AG04450 (cell line): ENCODE results near the gene IAPP. TPM values are rescaled to one million over a fixed set of nuclear protein-coding genes. Genes with fewer than 3 reads are reported as not detected.
"Not testable (repeated sequence)": the region's sequence is repeated elsewhere in the genome, so short reads cannot be mapped to it uniquely, and the experiment has no call there.

Experiments used
- CTCF ChIA-PET: fragments of 300-600, 350-600 bp; formaldehyde crosslinking; extraction: SDS; loops from one replicate; lab custom pipeline; 2022; ENCODE audit warnings: antibody characterized with exemption, inconsistent platforms; lab: Charles Lee
- POLR2A ChIA-PET: fragments of 350-600 bp; formaldehyde crosslinking; extraction: SDS; loops from one replicate; lab custom pipeline; 2021; ENCODE audit warnings: antibody characterized with exemption, inconsistent platforms; lab: Yijun Ruan, JAX
- DNase-seq: peaks from one replicate; pipeline ENCODE4 v3.0.0-alpha.2; 2011; ENCODE audit warnings: low read depth, low spot score
- H3K27ac ChIP-seq: one replicate; pipeline ENCODE4 v1.5.1; 2012; ENCODE audit warnings: low read depth, low read length, control low read depth
- H3K27me3 ChIP-seq: one replicate; pipeline ENCODE4 v1.6.0; 2012; ENCODE audit warnings: low read length; ENCODE audit not compliant: control insufficient read depth, insufficient read depth
- H3K4me3 ChIP-seq: 2 replicates; pipeline ENCODE4 v1.5.1; 2011; ENCODE audit warnings: mild to moderate bottlenecking, low read depth, low read length, control low read depth
- H3K9me3 ChIP-seq: 2 replicates; pipeline ENCODE4 v1.5.1; 2012; ENCODE audit warnings: low read length; ENCODE audit not compliant: control insufficient read depth, insufficient read depth
- CTCF ChIP-seq: IDR thresholded peaks from 2 replicates; pipeline ENCODE4 v1.5.1; 2011; ENCODE audit warnings: low read depth, low read length, control low read depth, inconsistent platforms
- polyA plus RNA-seq: library from polyadenylated mRNA; depleted of rRNA; stranded (reverse); fragments of >200 nt; gene quantifications from 2 replicates; pipeline ENCODE4 v1.2.3, GENCODE V29; 2011

The IAPP gene
- polyA plus RNA-seq, 1 experiment, result not detected

GRCh38 chr12:21392384-21392783 is 19.7 kb downstream of the IAPP start:
- Histone ChIP-seq H3K27ac (no peak overlapping the region), H3K4me3 (no peak overlapping the region), H3K27me3 (no peaks in the 10 kb centered on the region), H3K9me3 (no peaks in the 10 kb centered on the region)
- ChIA-PET POLR2A (no interaction called here), CTCF (no interaction called here)
- no peak for DNase-seq
- no peak for TF ChIP-seq CTCF

- POLR2A ChIA-PET, H3K9me3 ChIP-seq, H3K27me3 ChIP-seq, DNase-seq, H3K27ac ChIP-seq, H3K4me3 ChIP-seq, CTCF ChIA-PET: not testable (repeated sequence)
Measured at GRCh38 chr12:21394828-21395626, 22.3 kb downstream of the IAPP start.

- DNase-seq, result no peak
- TF ChIP-seq CTCF, result no peak
- CTCF ChIA-PET, result interaction anchor here (0.6 kb wide), 1 partner anchor 666 kb away, joined by 3 read pairs; no protein-coding TSS in a partner anchor
- Histone ChIP-seq H3K27ac (no peak overlapping the region), H3K9me3 (no peaks in the 10 kb centered on the region), H3K4me3 (no peak overlapping the region), H3K27me3 (no peaks in the 10 kb centered on the region)
- POLR2A ChIA-PET, result no interaction called here
Measured at GRCh38 chr12:21413369-21414277, 40.9 kb downstream of the IAPP start.

- Histone ChIP-seq H3K27ac (no peak overlapping the region), H3K9me3 (no peaks in the 10 kb centered on the region), H3K27me3 (no peaks in the 10 kb centered on the region), H3K4me3 (no peak overlapping the region)
- no peak for TF ChIP-seq CTCF
- no peak for DNase-seq
- ChIA-PET POLR2A (no interaction called here), CTCF (interaction anchor here (1.3 kb wide), 1 partner anchor 21 kb away, joined by 3 read pairs; the partner anchor contains the start of gene PYROXD1)
Measured at GRCh38 chr12:21416511-21417121, 43.9 kb downstream of the IAPP start.

- H3K27me3 ChIP-seq, POLR2A ChIA-PET, CTCF ChIA-PET, DNase-seq, H3K27ac ChIP-seq, H3K9me3 ChIP-seq, H3K4me3 ChIP-seq: not testable (repeated sequence)
Measured at GRCh38 chr12:21418398-21418797, 45.7 kb downstream of the IAPP start.

GRCh38 chr12:21419009-21419699 is 46.5 kb downstream of the IAPP start:
- POLR2A ChIA-PET, result not testable (repeated sequence)

More at GRCh38 chr12:21419009-21419699, 46.5 kb downstream of the IAPP start:
- H3K4me3 ChIP-seq, H3K27ac ChIP-seq, H3K27me3 ChIP-seq, CTCF ChIA-PET, DNase-seq, H3K9me3 ChIP-seq: not testable (repeated sequence)
